ENCODE measurements around the gene SMAD3.

- TF ChIP-seq CTCF (IDR thresholded peaks at IDR 0.05 in 2 of 3, conservative IDR thresholded peaks at IDR 0.05 in 1 of 3; ENCODE audit: borderline replicate concordance in 1 of 3, insufficient read depth in 1 of 3, low read depth in 2 of 3, low read length in 2 of 3) (no peak), POLR2A (IDR thresholded peaks at IDR 0.05; ENCODE audit: borderline replicate concordance, extremely low read depth, insufficient read depth, insufficient read length) (no peak), SP1 (IDR thresholded peaks at IDR 0.05; ENCODE audit: low read depth) (no peak), FOSL1 (IDR thresholded peaks at IDR 0.05; ENCODE audit: low read depth) (no peak), ZBTB33 (IDR thresholded peaks at IDR 0.05; ENCODE audit: extremely low read depth, insufficient replicate concordance, low read length) (no peak), EZH2 (IDR thresholded peaks at IDR 0.05) (no peak), JUND (IDR thresholded peaks at IDR 0.05) (no peak), EGR1 (IDR thresholded peaks at IDR 0.05; ENCODE audit: low read depth) (no peak), ZNF274 (IDR thresholded peaks at IDR 0.05; ENCODE audit: low read depth, low read length) (no peak), EZH2phosphoT487 (IDR thresholded peaks at IDR 0.05; ENCODE audit: borderline replicate concordance) (no peak)
These were observed 113.3 kb downstream of the SMAD3 start for GRCh38 chr15:67178569-67179210.
